Measurements from ENCODE around the gene PRDM16. TPM values are rescaled to one million over a fixed set of nuclear protein-coding genes. Genes with fewer than 3 reads are reported as not detected.

PRDM16 gene
- total RNA-seq, 4 donors from 2014 or later: 5.9 to 41.7 (median 11.2) TPM

DNA sequence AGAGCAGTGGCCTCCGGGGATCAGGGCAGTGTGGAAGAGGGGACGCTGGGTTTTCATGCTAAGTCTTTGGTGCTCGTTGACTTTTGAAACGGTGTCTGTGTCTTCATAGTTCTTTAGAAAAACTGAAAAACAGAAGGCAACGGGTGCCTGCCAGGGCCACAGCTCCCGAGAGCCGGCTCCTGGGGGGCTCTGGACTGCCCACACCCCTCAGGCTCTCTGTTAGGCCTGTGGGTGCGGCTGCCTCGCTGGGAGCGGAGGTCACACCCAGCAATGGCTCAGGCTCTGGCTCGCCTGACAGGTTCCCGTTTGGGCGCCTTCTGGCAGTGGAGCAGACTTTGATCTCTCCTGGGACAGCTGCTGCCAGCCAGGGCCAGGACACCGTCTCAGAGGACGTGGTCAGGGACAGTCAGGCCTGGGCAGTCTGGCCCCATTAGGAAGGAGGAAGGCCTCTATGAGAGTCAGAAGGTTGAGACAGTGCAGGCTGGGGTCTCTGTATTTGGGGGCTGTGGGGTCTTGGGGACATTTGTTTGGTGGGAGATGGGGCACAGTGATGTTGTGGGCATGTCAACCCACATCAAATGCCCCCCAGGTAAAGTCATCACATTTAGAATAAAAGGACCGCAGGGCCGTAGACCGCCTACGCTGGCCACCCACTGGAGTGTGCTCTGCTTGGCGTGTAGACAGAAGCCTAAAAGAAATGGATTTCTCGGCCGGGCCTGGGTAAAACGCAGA is 391.1 kb downstream of the PRDM16 start:
- H3K27me3 ChIP-seq: peaks cover 0 to 5% of the 10 kb centered on the region in 2 donors
- TF ChIP-seq EP300 (IDR thresholded peaks at IDR 0.05) (no peak), POLR2A (IDR thresholded peaks at IDR 0.05) (no peak)
- TF ChIP-seq, protein P1, sequence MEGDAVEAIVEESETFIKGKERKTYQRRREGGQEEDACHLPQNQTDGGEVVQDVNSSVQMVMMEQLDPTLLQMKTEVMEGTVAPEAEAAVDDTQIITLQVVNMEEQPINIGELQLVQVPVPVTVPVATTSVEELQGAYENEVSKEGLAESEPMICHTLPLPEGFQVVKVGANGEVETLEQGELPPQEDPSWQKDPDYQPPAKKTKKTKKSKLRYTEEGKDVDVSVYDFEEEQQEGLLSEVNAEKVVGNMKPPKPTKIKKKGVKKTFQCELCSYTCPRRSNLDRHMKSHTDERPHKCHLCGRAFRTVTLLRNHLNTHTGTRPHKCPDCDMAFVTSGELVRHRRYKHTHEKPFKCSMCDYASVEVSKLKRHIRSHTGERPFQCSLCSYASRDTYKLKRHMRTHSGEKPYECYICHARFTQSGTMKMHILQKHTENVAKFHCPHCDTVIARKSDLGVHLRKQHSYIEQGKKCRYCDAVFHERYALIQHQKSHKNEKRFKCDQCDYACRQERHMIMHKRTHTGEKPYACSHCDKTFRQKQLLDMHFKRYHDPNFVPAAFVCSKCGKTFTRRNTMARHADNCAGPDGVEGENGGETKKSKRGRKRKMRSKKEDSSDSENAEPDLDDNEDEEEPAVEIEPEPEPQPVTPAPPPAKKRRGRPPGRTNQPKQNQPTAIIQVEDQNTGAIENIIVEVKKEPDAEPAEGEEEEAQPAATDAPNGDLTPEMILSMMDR (IDR thresholded peaks at IDR 0.05): no peak
- no peak for DNase-seq (ENCODE audit: low spot score in 2 of 2)
- 53 to 56% methylated on average over 23 of the region's 23 CpGs for WGBS, 2 donors
- peak overlapping the region; percentile 35 to 92 (median 84) for H3K27ac ChIP-seq
- H3K4me1 ChIP-seq: peaks cover 0 to 64% (median 17%) of the 10 kb centered on the region in 4 donors
- no peak overlapping the region for H3K4me3 ChIP-seq
- H3K9me3 ChIP-seq: no peaks in the 10 kb centered on the region
- H3K36me3 ChIP-seq: no peaks in the 10 kb centered on the region

DNA sequence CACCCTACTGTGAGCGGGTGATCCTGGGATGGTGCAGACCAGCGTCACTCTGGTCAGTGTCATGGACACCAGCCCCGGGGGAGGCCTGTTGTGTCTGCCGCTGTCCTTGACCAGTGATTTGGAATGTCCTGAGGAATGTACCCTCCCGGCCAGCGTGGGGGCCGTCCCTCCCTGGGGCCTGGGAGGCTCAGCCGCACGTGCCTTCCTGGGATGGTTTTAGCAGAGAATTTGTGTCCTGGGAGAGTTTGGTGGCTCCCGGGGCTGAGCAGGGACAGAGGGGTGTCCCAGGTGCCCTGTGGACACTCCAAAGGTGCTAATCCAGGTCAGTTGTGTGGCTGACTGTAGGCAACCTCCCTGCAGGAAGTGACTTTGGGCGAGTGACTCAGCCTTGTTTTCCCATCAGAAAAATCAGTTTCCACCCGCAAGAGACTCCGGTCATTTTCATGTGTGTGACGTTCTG is 391.7 kb downstream of the PRDM16 start:
- no peak for DNase-seq (ENCODE audit: low spot score in 2 of 2)
- WGBS, 2 donors: 36 to 76% methylated on average over 6 to 14 of the region's 14 CpGs
- Histone ChIP-seq H3K27me3 (no peaks in the 10 kb centered on the region), H3K36me3 (no peaks in the 10 kb centered on the region), H3K4me3 (no peak overlapping the region), H3K27ac (peak overlapping the region; percentile 35 to 92 (median 84)), H3K4me1 (peaks cover 0 to 60% (median 16%) of the 10 kb centered on the region in 4 donors), H3K9me3 (no peaks in the 10 kb centered on the region)
- no peak for TF ChIP-seq POLR2A (IDR thresholded peaks at IDR 0.05)
- TF ChIP-seq EP300 (IDR thresholded peaks at IDR 0.05): peak in 1 of 2 donors; percentile 13

DNA sequence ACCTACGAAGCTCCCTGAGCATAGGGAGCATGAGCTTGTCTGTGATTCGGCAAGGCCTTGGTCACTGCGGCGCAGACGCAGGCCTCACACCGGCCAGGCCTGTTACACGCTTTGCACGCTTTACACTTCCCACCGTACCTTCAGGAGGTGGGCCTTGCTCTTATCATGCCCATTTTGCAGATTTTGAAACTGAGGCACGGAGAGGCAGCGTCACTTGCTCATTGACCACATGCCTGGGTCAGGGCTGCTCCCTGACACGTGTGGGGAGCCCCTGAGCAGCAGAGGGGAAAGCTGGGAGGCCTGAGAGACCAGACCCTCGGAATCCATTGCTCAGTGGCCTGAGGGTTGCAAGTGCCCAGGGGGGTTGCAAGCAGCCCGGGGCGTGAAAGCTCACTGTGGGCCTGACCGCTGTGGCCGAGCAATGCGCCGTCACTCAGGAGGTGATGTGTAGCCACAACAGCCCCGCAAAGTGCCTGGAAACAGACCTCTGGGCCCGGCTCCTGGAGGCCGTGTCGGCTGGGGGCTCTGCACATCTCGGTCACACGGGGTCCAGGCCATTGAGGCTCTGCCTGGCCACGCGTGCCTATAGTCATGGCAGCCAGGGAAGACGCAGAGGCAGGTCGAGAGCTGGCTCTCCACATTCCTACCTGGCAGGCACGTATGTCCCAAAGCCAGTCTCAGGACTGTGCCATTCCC is 392.4 kb downstream of the PRDM16 start:
- Histone ChIP-seq H3K27ac (peak overlapping the region; percentile 35 to 92 (median 84)), H3K4me1 (peaks cover 0 to 60% (median 14%) of the 10 kb centered on the region in 4 donors), H3K36me3 (no peaks in the 10 kb centered on the region), H3K27me3 (no peaks in the 10 kb centered on the region), H3K4me3 (no peak overlapping the region), H3K9me3 (no peaks in the 10 kb centered on the region)
- no peak for TF ChIP-seq POLR2A (IDR thresholded peaks at IDR 0.05)
- no peak for DNase-seq (ENCODE audit: low spot score in 2 of 2)
- 92 to 93% methylated on average over 18 to 30 of the region's 30 CpGs for WGBS, 2 donors

DNA sequence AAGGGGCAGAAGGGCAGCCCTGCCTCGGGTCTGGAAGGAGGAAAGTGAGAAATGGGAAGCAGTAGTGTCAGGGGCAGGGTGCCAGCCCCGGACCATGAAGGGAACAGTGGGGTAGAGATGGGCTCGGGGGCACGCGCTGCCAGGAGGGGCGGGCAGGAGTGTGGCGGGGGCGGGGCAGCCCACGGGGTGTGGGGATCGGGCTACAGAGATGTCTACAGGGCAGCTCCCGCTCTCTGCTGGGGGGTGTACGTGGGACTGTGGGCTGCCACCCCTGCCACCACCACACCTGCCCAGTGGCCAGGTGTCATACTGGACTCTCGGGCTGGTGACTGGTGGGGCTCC is 392.9 kb downstream of the PRDM16 start:
- Histone ChIP-seq H3K27ac (peak overlapping the region in 2 of 4 donors; percentile 85 to 92), H3K9me3 (no peaks in the 10 kb centered on the region), H3K36me3 (no peaks in the 10 kb centered on the region), H3K4me3 (no peak overlapping the region), H3K27me3 (no peaks in the 10 kb centered on the region), H3K4me1 (peaks cover 0 to 60% (median 14%) of the 10 kb centered on the region in 4 donors)
- 64 to 80% methylated on average over 12 to 13 of the region's 13 CpGs for WGBS, 2 donors
- no peak for DNase-seq (ENCODE audit: low spot score in 2 of 2)
- TF ChIP-seq, protein P1 (IDR thresholded peaks at IDR 0.05): no peak
- TF ChIP-seq EP300 (IDR thresholded peaks at IDR 0.05) (no peak), POLR2A (IDR thresholded peaks at IDR 0.05) (no peak)

DNA sequence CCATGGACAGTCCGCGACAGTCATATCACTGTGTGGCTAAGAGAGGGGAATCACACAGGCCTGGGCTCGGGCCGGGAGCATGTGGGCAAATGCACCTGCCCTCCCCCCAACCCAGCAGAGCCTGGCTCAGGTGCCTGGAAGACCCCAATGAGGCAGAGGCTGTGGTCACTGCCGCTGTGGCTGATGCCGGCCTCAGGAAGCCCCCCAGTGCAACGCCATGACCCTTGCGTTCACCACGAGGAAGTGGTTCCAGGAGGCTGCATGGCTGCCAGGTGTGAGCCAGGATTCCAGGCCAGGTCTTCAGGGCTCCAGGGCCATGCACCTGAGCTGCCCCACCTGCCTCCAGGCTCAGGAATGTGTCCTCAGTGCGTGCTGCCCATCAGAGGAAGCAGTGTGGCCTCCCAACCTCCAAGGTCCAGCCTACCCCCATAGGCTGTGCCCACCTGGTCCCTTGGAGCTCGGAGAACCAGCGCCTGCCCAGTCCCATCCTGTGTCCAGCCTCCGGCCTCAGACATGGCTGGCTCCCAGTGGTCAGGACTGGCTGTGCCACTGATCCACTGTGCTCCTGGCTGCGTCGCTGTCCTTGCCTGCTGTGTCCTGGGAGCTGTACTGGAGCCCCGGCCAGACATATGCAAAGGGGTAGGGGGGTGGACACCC is 393.5 kb downstream of the PRDM16 start:
- no peaks in the 10 kb centered on the region for H3K27me3 ChIP-seq
- 88 to 93% methylated on average over 13 to 14 of the region's 16 CpGs for WGBS, 2 donors
- H3K4me3 ChIP-seq: no peak overlapping the region
- TF ChIP-seq POLR2A (IDR thresholded peaks at IDR 0.05) (no peak), EP300 (IDR thresholded peaks at IDR 0.05) (no peak)
- TF ChIP-seq, protein P1 (IDR thresholded peaks at IDR 0.05): no peak
- H3K27ac ChIP-seq: peak overlapping the region in 1 of 4 donors; percentile 92
- H3K9me3 ChIP-seq: no peaks in the 10 kb centered on the region
- no peaks in the 10 kb centered on the region for H3K36me3 ChIP-seq
- peaks cover 0 to 60% (median 16%) of the 10 kb centered on the region in 4 donors for H3K4me1 ChIP-seq
- DNase-seq (ENCODE audit: low spot score in 2 of 2): no peak
